Vagina (tissue), 2 donors: Measurements from ENCODE around the gene INPP4B. TPM values are rescaled to one million over a fixed set of nuclear protein-coding genes. Genes with fewer than 3 reads are reported as not detected.

Experiments
- DNase-seq, 2 donors: peaks; one replicate each; pipeline ENCODE4 v3.0.0-alpha.2; 2017; ENCODE audit errors: extremely low spot score in 2 of 2
- H3K27ac ChIP-seq: fragments of 200-600 bp; sonication (generic); one replicate; pipeline ENCODE4 v1.5.1; 2019
- H3K27me3 ChIP-seq: fragments of 200-600 bp; sonication (generic); one replicate; pipeline ENCODE4 v1.5.1; 2019
- H3K36me3 ChIP-seq, 2 donors: fragments of 200-600 bp; sonication (generic); one replicate each; pipeline ENCODE4 v1.5.1; 2017 to 2019
- H3K4me1 ChIP-seq: fragments of 200-600 bp; sonication (generic); one replicate; pipeline ENCODE4 v1.5.1; 2019
- H3K4me3 ChIP-seq, 2 donors: fragments of 200-600 bp; sonication (generic); 1 replicate in 1 of 2; 2 replicates in 1 of 2; pipeline ENCODE4 v1.5.1; 2016 to 2019
- H3K9me3 ChIP-seq: fragments of 200-600 bp; sonication (generic); one replicate; pipeline ENCODE4 v1.5.1; 2019
- CTCF ChIP-seq, 3 experiments: fragments of 450-650 bp in 2 of 3; fragments of 200-600 bp in 1 of 3; sonication (generic) in 1 of 3; IDR thresholded peaks; one replicate each; pipeline ENCODE4 v1.5.1; 2017 to 2019; ENCODE audit warnings: antibody characterized with exemption in 3 of 3, mild to moderate bottlenecking in 2 of 3, moderate library complexity in 2 of 3
- POLR2A ChIP-seq, 2 donors: fragments of 450-650 bp; IDR thresholded peaks; one replicate each; pipeline ENCODE4 v1.6.1; 2017; ENCODE audit warnings: antibody characterized with exemption in 2 of 2, mild to moderate bottlenecking in 2 of 2, moderate library complexity in 2 of 2
- POLR2AphosphoS5 ChIP-seq, 2 donors: sonication (generic); formaldehyde crosslinking; IDR thresholded peaks; one replicate each; pipeline ENCODE4 v1.9.0; 2017; ENCODE audit warnings: antibody characterized with exemption in 2 of 2, mild to moderate bottlenecking in 2 of 2, low read depth in 1 of 2; ENCODE audit not compliant: insufficient read depth in 1 of 2
- intact Hi-C: fragments of 100-400 bp; cut with DNase I; formaldehyde crosslinking; loops from one replicate; pipeline ENCODE4 v1.15.1; 2023
- total RNA-seq: library from RNA; depleted of rRNA; stranded (reverse); fragments of >200 nt; gene quantifications from one replicate; pipeline ENCODE4 v1.2.3, GENCODE V29; 2016

Gene INPP4B
- total RNA-seq, 1 donor from 2014 or later = 21.1 TPM

GRCh38 chr4:142585411-142585810 is 260.7 kb downstream of the INPP4B start:
- Histone ChIP-seq H3K4me3 (no peak overlapping the region), H3K9me3 (no peaks in the 10 kb centered on the region), H3K27me3 (no peaks in the 10 kb centered on the region), H3K27ac (no peak overlapping the region), H3K4me1 (no peaks in the 10 kb centered on the region), H3K36me3 (no peaks in the 10 kb centered on the region)
- TF ChIP-seq CTCF (IDR thresholded peaks at IDR 0.05) = no peak
- no peak for TF ChIP-seq POLR2AphosphoS5 (IDR thresholded peaks at IDR 0.05; ENCODE audit: insufficient read depth in 1 of 2, low read depth in 1 of 2)
- TF ChIP-seq POLR2A (IDR thresholded peaks at IDR 0.05) = no peak
- intact Hi-C loops = no loop called here
- no peak for DNase-seq

- intact Hi-C loops = no loop called here
- Histone ChIP-seq H3K27me3 (no peaks in the 10 kb centered on the region), H3K4me3 (no peak overlapping the region), H3K9me3 (no peaks in the 10 kb centered on the region), H3K36me3 (no peaks in the 10 kb centered on the region), H3K27ac (no peak overlapping the region), H3K4me1 (no peaks in the 10 kb centered on the region)
- TF ChIP-seq POLR2A (IDR thresholded peaks at IDR 0.05) (no peak), POLR2AphosphoS5 (IDR thresholded peaks at IDR 0.05; ENCODE audit: insufficient read depth in 1 of 2, low read depth in 1 of 2) (no peak), CTCF (IDR thresholded peaks at IDR 0.05) (no peak)
- no peak for DNase-seq
Observed at GRCh38 chr4:142583708-142584107, 262.4 kb downstream of the INPP4B start.

- intact Hi-C loops = no loop called here
- no peak overlapping the region for H3K27ac ChIP-seq
Observed at GRCh38 chr4:142582340-142582739, 263.8 kb downstream of the INPP4B start.

GRCh38 chr4:142581881-142582280 is 264.2 kb downstream of the INPP4B start:
- Histone ChIP-seq H3K27me3 (no peaks in the 10 kb centered on the region), H3K27ac (no peak overlapping the region), H3K4me1 (no peaks in the 10 kb centered on the region), H3K4me3 (no peak overlapping the region), H3K36me3 (no peaks in the 10 kb centered on the region), H3K9me3 (no peaks in the 10 kb centered on the region)
- intact Hi-C loops = no loop called here
- no peak for TF ChIP-seq POLR2A (IDR thresholded peaks at IDR 0.05)
- TF ChIP-seq POLR2AphosphoS5 (IDR thresholded peaks at IDR 0.05; ENCODE audit: insufficient read depth in 1 of 2, low read depth in 1 of 2) = no peak
- no peak for TF ChIP-seq CTCF (IDR thresholded peaks at IDR 0.05)
- no peak for DNase-seq

More at GRCh38 chr4:142582340-142582739, 263.8 kb downstream of the INPP4B start:
- H3K36me3 ChIP-seq = no peaks in the 10 kb centered on the region
- no peaks in the 10 kb centered on the region for H3K9me3 ChIP-seq
- H3K4me3 ChIP-seq = no peak overlapping the region
- no peaks in the 10 kb centered on the region for H3K4me1 ChIP-seq
- DNase-seq = no peak
- no peaks in the 10 kb centered on the region for H3K27me3 ChIP-seq
- TF ChIP-seq POLR2A (IDR thresholded peaks at IDR 0.05) = no peak
- no peak for TF ChIP-seq CTCF (IDR thresholded peaks at IDR 0.05)
- no peak for TF ChIP-seq POLR2AphosphoS5 (IDR thresholded peaks at IDR 0.05; ENCODE audit: insufficient read depth in 1 of 2, low read depth in 1 of 2)

GRCh38 chr4:142579443-142579842 is 266.7 kb downstream of the INPP4B start:
- intact Hi-C loops = no loop called here
- no peaks in the 10 kb centered on the region for H3K27me3 ChIP-seq
- no peak for TF ChIP-seq POLR2A (IDR thresholded peaks at IDR 0.05)
- TF ChIP-seq CTCF (IDR thresholded peaks at IDR 0.05) = no peak
- no peaks in the 10 kb centered on the region for H3K4me1 ChIP-seq
- no peaks in the 10 kb centered on the region for H3K36me3 ChIP-seq
- H3K9me3 ChIP-seq = no peaks in the 10 kb centered on the region
- H3K27ac ChIP-seq = no peak overlapping the region
- no peak overlapping the region for H3K4me3 ChIP-seq
- no peak for DNase-seq
